DMS 273 treated with DMSO at 0.1 percent for 48 hours (cell line): Measurements from ENCODE around the gene GJB6.
"Not testable (repeated sequence)": the region's sequence is repeated elsewhere in the genome, so short reads cannot be mapped to it uniquely, and the experiment has no call there.

Source experiments
- DNase-seq: peaks from one replicate; lab custom pipeline; 2025; lab: John Stamatoyannopoulos, UW

GJB6 gene

GRCh38 chr13:20231839-20232555, at the start of gene GJB6:
TSS of gene GJB6 (minus strand) at chr13:20232319. CDS start at chr13:20223480, 8,839 bp downstream.
- DNase-seq, result no peak

DNA sequence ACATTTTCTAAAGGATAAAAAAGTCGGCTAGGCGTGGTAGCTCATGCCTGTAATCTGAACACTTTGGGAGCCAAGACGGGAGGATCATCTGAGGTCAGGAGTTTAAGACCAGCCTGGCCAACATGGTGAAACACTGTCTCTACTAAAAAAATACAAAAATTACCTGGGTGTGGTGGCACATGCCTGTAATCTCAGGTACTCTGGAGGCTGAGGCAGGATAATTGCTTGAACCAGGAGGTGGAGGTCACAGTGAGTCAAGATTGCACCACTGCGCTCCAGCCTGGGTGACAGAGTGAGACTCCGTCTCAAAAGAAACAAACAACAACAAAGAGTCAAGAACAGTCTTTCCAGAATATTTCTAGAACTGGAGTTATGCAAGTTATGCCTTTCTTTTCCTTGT, 44.8 kb upstream of the GJB6 start:
- DNase-seq, result not testable (repeated sequence)

GRCh38 chr13:20274466-20274865, 42.3 kb upstream of the GJB6 start:
- DNase-seq, result no peak

DNA sequence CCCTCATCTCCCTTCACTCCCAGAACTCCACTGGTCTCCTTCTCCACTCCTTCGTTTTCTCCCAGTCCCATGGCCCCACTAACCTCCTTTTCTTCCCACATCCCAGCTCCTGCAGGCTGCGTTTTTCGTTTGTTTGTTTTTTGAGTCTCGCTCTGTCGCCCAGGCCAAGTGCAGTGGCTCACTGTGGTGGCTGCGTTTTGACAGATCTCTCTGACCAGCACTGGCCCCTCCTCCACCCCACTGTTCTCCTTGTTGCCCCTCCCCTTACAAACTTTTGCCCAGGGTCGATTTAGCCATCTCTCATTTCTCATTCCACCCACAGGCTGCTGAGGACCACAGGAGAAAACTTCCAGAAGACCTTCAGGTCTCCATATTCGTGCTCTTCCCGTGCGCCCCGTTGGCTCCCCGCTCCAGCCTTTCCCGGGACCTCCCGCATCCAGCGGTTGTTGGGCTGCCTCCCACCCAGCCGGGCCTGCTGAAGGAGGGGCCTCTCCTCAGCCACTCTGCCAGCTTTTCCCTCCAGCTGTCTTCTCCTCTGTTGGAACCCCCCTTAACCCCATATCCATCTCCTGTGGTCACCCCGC, 40.6 kb upstream of the GJB6 start:
- DNase-seq, result no peak

GRCh38 chr13:20272104-20272503, 40.0 kb upstream of the GJB6 start:
- DNase-seq, result no peak

- no peak for DNase-seq
These were observed 39.3 kb upstream of the GJB6 start for GRCh38 chr13:20271441-20271840.

DNA sequence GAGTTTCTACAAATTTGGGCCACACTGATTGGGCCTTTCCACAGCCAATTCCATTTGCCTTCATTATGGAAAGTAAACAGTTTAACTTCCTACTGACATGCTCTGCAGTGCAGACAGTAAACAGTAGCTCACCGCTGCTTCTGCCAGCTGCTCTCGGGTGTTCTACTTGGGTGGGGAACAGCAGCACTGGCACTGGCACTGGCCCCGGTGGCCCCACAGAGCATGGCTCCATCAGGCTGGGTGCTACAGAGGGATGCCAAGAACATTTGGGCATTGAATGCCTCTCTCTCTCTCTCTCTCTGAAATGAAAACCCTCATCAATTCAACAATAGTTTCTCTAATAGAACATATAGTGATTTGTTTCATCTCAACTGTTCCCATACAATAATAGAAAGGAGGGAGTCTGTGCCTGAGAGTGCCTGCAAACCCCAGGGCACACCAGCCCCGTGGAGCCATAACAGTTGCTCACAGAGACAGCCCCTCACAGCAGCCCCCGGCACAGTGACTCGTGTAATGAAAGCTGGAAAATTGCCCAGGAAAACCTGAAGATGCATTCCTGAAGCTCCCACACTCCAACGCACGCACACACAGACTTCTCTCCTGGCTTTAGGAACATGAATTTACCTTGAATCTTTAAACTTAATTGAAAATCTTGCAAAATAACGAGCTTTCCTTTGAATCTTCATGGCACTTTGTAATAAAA, 38.2 kb upstream of the GJB6 start:
- DNase-seq, result no peak

- no peak for DNase-seq
These were observed 32.3 kb upstream of the GJB6 start for GRCh38 chr13:20264271-20265018.

GRCh38 chr13:20263393-20264044, 31.4 kb upstream of the GJB6 start:
- DNase-seq, result no peak

GRCh38 chr13:20258963-20259288, 26.8 kb upstream of the GJB6 start:
- no peak for DNase-seq

DNA sequence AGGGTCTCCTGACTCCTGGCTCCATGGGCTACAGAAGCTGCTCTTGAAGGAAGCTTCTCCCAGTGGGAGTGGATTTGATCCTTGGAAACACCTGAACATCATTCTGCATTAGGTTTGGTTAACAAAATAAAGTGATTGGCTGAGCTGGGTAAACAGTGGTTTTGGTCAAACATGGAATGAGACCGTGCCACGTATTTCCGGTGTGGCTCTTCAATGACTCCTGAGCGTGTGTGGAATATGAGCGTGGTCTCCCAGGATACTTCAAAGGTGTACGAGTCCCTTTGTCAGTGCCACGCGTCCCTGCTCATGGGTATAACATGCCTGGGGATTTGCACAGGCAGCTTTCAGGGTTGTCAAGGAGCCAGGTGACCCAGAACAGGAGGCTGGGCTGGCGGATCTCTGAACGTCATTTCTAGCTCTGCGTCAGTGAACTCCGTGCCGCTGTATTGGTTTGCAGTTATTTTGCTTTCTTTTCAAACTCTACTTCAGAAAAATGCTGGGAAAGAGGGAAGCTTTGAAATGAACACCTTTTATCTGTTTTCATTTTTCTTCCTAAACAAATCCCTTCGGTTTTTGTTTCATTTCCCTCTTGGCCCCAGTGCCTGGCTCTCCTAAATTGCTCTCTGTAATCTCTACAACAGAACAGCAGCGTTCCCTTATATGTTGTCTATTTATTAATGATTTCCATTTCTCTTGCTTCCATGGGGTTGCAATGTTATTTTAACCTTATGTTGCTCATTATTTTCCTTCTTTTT, 26.3 kb upstream of the GJB6 start:
- DNase-seq, result no peak

DNA sequence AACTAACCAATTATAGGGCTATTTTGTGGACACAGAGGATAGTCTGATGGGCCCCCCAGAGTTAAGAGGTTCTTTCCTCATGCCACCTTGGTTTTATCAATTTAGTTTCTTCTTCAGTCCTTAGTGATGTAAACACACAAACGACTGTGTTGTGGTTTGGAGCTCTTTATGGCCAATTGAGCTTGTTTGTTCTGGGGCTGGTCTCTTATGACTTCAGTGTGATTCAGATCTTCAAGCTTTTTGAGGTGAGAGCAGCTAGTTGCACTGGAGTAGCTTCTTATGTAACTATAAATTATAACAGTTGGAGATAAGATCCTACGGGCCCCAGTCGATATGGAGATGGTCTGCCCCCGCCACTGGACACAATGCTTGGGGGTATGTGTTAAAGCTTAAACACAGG, 22.0 kb upstream of the GJB6 start:
- no peak for DNase-seq

DNA sequence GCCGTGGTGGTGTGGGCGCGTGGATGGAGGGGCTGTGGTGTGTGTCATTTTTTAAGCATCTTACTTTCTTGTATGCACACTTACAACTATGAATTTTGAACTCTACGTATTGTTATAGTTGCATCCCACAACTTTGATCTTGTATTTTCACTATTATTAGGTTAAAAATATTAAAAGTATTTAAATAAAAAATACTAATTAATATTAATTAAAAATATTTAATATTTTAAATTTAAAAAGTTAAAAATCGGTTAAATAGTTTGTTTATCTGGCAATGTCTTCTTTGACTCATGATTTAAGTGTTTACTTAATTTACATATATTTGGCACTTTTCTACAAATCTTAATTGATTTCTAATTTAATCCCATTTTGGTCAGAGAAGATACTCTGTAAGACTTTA, 17.8 kb upstream of the GJB6 start:
- no peak for DNase-seq

GRCh38 chr13:20247963-20248362, 15.8 kb upstream of the GJB6 start:
- no peak for DNase-seq

GRCh38 chr13:20247403-20247802, 15.3 kb upstream of the GJB6 start:
- DNase-seq, result no peak

DNA sequence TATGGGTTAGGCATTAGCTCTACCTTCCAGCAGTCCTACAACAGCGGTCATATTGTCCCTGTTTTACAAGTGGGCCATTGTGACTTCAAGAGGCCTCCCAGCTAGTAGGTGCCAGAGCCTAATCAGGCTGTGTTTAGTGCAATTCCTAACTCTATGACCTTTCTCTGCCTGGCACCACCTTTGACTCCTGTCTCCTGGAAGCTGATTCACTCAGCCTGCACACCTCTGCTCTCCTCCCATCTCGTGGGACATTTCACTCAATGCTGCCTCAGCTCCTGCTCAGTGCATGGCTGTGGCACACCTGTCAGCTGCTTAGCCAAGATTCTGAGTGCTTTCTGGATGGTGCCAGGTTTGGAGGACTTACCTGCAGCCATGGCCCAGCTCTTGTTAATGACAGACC, 9.5 kb upstream of the GJB6 start:
- DNase-seq, result no peak

DNA sequence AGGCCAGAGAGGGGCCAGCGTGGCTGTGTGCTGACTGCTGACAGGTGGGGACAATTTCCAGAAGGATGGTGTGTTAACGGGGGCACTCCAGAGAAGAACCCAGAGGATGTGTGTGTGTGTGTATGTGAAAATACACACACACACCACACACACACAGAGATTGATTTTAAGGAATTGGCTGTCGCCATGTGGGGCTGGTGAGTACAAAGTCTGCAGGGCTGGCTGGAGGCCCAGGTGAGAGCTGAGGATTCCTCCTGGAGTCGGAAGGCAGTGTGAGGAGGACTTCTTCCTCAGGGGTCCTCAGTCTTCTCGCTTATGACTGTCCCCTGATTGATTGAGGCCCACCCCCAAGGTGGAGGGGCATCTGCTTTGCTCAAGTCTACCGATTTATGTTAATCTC, 7.6 kb upstream of the GJB6 start:
- no peak for DNase-seq

DNA sequence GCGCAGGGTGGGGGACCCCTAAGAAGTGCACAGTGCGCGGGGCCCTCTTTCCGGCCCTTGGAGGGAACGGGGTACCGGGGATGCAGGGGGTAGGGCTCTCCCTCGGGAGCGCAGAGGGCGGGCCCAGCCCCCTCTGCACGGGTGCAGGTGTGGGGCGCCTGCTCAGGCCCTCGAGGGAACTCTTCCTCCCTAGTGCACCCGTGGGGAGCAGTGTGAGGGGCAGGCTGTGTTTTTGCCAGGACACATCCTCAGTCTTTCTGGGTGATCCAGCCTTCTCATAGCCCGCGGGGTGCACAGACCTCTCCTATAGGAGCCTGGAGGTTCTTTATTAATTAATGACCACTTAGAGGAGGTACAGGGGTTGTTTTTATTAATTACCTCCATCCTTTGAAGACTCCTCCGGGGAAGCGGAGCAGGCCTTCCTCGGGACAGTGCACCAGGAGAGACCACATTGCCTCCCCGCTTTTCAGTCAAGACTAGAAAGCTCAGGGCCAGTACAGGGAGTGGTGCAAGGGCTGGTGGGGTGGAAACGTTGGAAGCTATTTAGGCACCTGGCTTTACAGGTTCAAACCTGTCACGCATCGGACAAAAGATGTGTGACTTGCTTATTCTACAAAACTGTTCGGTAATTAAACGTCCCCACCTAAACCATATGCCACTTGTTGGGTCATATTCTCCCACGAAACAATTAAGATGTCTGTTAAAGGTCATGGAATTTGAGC, 598 bp upstream of the GJB6 start:
- no peak for DNase-seq

DNA sequence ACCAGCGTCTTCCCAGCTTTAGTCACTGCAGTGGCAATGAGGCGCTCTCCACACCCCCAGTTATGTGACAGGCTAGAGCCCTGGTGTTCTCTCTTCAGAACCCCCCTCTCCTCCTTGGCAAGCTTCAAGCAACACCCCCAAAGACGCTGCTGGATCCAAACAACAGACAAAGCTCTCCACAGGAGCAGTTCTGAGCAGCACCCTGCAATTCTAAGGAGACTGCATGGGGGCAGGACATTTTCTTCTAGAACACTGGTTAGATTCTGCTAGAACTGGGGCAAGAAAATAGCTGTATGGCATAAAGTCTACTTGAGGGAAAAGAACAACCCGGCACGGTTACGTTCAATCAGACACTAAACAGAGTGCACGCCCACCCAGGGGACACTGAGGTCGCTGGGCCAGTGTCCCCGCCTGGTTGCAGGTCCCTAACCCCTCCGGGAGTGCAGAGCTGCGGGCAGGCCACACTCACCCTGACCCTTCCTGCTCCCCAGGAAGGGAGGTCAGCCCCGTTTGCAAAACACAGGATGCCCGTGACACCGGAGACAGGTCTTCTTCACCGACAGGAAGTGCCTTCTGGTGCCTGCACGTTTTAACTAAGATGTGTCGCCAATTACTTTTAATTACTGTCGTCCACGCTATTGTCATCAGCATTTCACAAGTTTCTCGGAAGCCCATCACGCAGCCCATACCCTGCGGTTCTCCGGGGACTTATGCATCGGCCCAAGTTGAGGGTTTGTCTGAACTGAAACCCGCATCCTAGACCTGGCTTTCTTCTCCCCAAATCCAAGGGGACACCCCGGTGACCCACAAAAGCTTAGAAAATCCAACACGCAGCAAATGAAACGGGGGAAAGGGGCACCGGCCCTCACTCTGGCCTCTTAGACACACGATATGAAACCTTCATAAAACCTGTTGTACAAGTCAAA, 943 bp downstream of the GJB6 start:
- DNase-seq, result no peak

DNA sequence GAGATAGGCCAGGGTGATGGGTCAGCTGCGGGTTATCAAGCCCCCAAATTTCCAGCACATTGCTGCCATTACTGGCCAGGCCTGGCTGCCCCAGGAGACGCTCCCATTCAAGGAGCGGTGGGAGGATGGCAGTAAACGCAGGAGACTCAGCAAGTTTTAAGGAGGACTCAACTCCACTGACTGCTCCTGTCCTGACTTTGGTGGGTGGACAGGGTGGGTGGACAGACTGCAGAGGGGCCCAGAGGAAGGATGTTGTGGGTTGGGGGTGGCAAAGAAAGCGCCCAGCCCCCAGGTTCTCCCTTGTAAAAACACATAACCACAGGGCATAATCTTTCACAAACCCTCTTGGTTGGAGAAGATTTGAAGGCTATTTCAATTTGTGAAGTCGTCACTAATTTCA, 4.4 kb downstream of the GJB6 start:
- no peak for DNase-seq
